Measurements from ENCODE around the gene LRRC4.

GRCh38 chr7:128030263-128030653 is 979 bp downstream of the LRRC4 start:
- TF ChIP-seq LEF1 (IDR thresholded peaks at IDR 0.05; ENCODE audit: borderline replicate concordance) (no peak), FOXM1 (IDR thresholded peaks at IDR 0.05; ENCODE audit: borderline replicate concordance) (no peak), ARNT (IDR thresholded peaks at IDR 0.05) (no peak), SUZ12 (IDR thresholded peaks at IDR 0.05) (no peak), FOXK2 (IDR thresholded peaks at IDR 0.05) (no peak), TARDBP (IDR thresholded peaks at IDR 0.05) (no peak), NFRKB (IDR thresholded peaks at IDR 0.05) (no peak), CTBP1 (IDR thresholded peaks at IDR 0.05; ENCODE audit: borderline replicate concordance) (no peak), HDGF (IDR thresholded peaks at IDR 0.05; ENCODE audit: borderline replicate concordance) (no peak), FOXA1 (IDR thresholded peaks at IDR 0.05) (no peak)
